Measurements from ENCODE around the gene TATDN2. TPM values are rescaled to one million over a fixed set of nuclear protein-coding genes. Genes with fewer than 3 reads are reported as not detected.

TATDN2 gene
- total and polyA plus RNA-seq, 2 experiments from 2014 or later, result 4.8 to 19.1 TPM

GRCh38 chr3:10229576-10229975, 18.7 kb upstream of the TATDN2 start:
- H3K36me3 ChIP-seq (ENCODE audit: insufficient read depth), result no peaks in the 10 kb centered on the region
- Mint-ChIP-seq H3K4me3 (no peak overlapping the region), H3K36me3 (ENCODE audit: low read depth) (peaks cover 2% of the 10 kb centered on the region; the same call in 2 of the 3 replicates), H3K27ac (no peak overlapping the region), H3K4me1 (peaks cover 19% of the 10 kb centered on the region), H3K9me3 (no peaks in the 10 kb centered on the region; the same call in 2 of the 3 replicates), H3K27me3 (ENCODE audit: insufficient read depth, low read depth, poor library complexity) (peaks cover 7% of the 10 kb centered on the region)
- no peaks in the 10 kb centered on the region for H4K20me1 ChIP-seq (replicated peaks; ENCODE audit: insufficient read depth)
- H3K4me1 ChIP-seq (ENCODE audit: insufficient read depth), result peaks cover 13% of the 10 kb centered on the region
- no peaks in the 10 kb centered on the region for H3K27me3 ChIP-seq (ENCODE audit: insufficient read depth)
- TF ChIP-seq REST (IDR thresholded peaks at IDR 0.05; ENCODE audit: unreplicated experiment) (no peak), EZH2phosphoT487 (IDR thresholded peaks at IDR 0.05; ENCODE audit: unreplicated experiment) (no peak), STAT1 (IDR thresholded peaks at IDR 0.05; ENCODE audit: unreplicated experiment) (no peak), EZH2 (IDR thresholded peaks at IDR 0.05; ENCODE audit: low read depth, unreplicated experiment) (no peak), JUNB (IDR thresholded peaks at IDR 0.05; ENCODE audit: unreplicated experiment) (no peak), CTCF (conservative IDR thresholded peaks at IDR 0.05; ENCODE audit: low read depth in 2 of 2) (no peak), ZNF114 (CRISPR knock-in tag; IDR thresholded peaks at IDR 0.05) (no peak), ZNF331 (CRISPR knock-in tag; IDR thresholded peaks at IDR 0.05; ENCODE audit: low read depth) (no peak), ETS1 (IDR thresholded peaks at IDR 0.05) (no peak), ZNF462 (CRISPR knock-in tag; IDR thresholded peaks at IDR 0.05) (no peak), POLR2AphosphoS5 (IDR thresholded peaks at IDR 0.05; ENCODE audit: low read depth) (no peak), NANOG (IDR thresholded peaks at IDR 0.05; ENCODE audit: borderline replicate concordance) (no peak)
- DNase-seq (ENCODE audit: low spot score) (no peak), ATAC-seq (no peak)
- no peak overlapping the region for H3K4me3 ChIP-seq
- H3K79me2 ChIP-seq (replicated peaks; ENCODE audit: insufficient read depth), result no peaks in the 10 kb centered on the region
- no peaks in the 10 kb centered on the region for H3K9me2 ChIP-seq (ENCODE audit: insufficient read depth)
- H3K27ac ChIP-seq (ENCODE audit: low read depth), result no peak overlapping the region
- no peak overlapping the region for H2AFZ ChIP-seq
- H3K4me2 ChIP-seq, result no peak overlapping the region
- peaks cover 6% of the 10 kb centered on the region for H3F3A ChIP-seq (replicated peaks; ENCODE audit: low read depth)

Data from GM23338 (cell line).